PC-3 (cell line): ENCODE measurements around the gene PGAP6. TPM values are rescaled to one million over a fixed set of nuclear protein-coding genes. Genes with fewer than 3 reads are reported as not detected.
"Not testable (repeated sequence)": the region's sequence is repeated elsewhere in the genome, so short reads cannot be mapped to it uniquely, and the experiment has no call there.

Experiments used
- ATAC-seq: fragments of 200-7000 bp; cut with Tn5 transposase; 2 replicates; pipeline ENCODE4 v1.9.1; 2020; ENCODE audit warnings: mild to moderate bottlenecking, moderate library complexity
- BruUV-seq: library from RNA; stranded (reverse); fragments of 400-500 nt; replicated peaks from 2 replicates; lab custom pipeline; 2021; lab: Mats Ljungman, UMichigan
- CTCF ChIA-PET: fragments of 300-600 bp; sonication (Branson Sonifier 250); formaldehyde crosslinking; loops from one replicate; lab custom pipeline; 2022; ENCODE audit warnings: antibody characterized with exemption; lab: Charles Lee
- POLR2A ChIA-PET: fragments of 300-600 bp; sonication (Branson Sonifier 250); formaldehyde crosslinking; loops from one replicate; lab custom pipeline; 2022; ENCODE audit warnings: antibody characterized with exemption; ENCODE audit not compliant: unreplicated experiment; lab: Charles Lee
- DNase-seq: peaks from one replicate; pipeline ENCODE4 v3.0.0-alpha.2; 2015
- H2AFZ ChIP-seq: fragments of 300-600 bp; sonication (generic); 2 replicates; pipeline ENCODE4 v1.6.0; 2016; ENCODE audit warnings: antibody characterized with exemption, low read length
- H3F3A ChIP-seq: fragments of 300-600 bp; sonication (generic); one replicate; pipeline ENCODE4 v1.6.0; 2017; ENCODE audit warnings: antibody characterized with exemption, low read length, control low read depth, mild to moderate bottlenecking; ENCODE audit not compliant: unreplicated experiment
- H3K27ac ChIP-seq: fragments of 300-600 bp; sonication (generic); 2 replicates; pipeline ENCODE4 v1.5.1; 2016; ENCODE audit warnings: mild to moderate bottlenecking, low read length
- H3K27me3 ChIP-seq: fragments of 300-600 bp; sonication (generic); 2 replicates; pipeline ENCODE4 v1.6.1; 2016; ENCODE audit warnings: low read length, mixed read lengths
- H3K36me3 ChIP-seq: fragments of 300-600 bp; sonication (generic); 2 replicates; pipeline ENCODE4 v1.6.1; 2016; ENCODE audit warnings: low read depth, mixed run types, low read length, mixed read lengths
- H3K4me1 ChIP-seq: fragments of 300-600 bp; sonication (generic); 2 replicates; pipeline ENCODE4 v1.5.1; 2016; ENCODE audit warnings: low read length; ENCODE audit not compliant: insufficient read depth
- H3K4me2 ChIP-seq: fragments of 300-600 bp; sonication (generic); 2 replicates; pipeline ENCODE4 v1.6.0; 2016; ENCODE audit warnings: low read length
- H3K4me3 ChIP-seq: fragments of 300-600 bp; sonication (generic); 2 replicates; pipeline ENCODE4 v1.5.1; 2016; ENCODE audit warnings: mild to moderate bottlenecking, low read length, mixed read lengths
- H3K79me2 ChIP-seq: fragments of 300-600 bp; sonication (generic); 2 replicates; pipeline ENCODE4 v1.6.1; 2017; ENCODE audit warnings: low read length, mixed read lengths
- H3K9ac ChIP-seq: fragments of 300-600 bp; sonication (generic); 2 replicates; pipeline ENCODE4 v1.6.0; 2016; ENCODE audit warnings: mild to moderate bottlenecking, low read length
- H3K9me2 ChIP-seq: fragments of 300-600 bp; sonication (generic); replicated peaks from 2 replicates; pipeline ENCODE4 v1.6.1; 2016; ENCODE audit warnings: mixed run types, low read length, mixed read lengths
- H3K9me3 ChIP-seq: fragments of 300-600 bp; sonication (generic); 2 replicates; pipeline ENCODE4 v1.6.1; 2016; ENCODE audit warnings: low read length, mixed read lengths
- H4K20me1 ChIP-seq: fragments of 300-600 bp; sonication (generic); 2 replicates; pipeline ENCODE4 v1.6.1; 2016; ENCODE audit warnings: low read length, mixed read lengths
- CTCF ChIP-seq: fragments of 300-600 bp; sonication (generic); conservative IDR thresholded peaks from 2 replicates; pipeline ENCODE4 v1.5.1; 2017; ENCODE audit warnings: antibody characterized with exemption, low read depth, mild to moderate bottlenecking, low read length
- EZH2 ChIP-seq: fragments of 300-600 bp; sonication (generic); IDR thresholded peaks from one replicate; pipeline ENCODE4 v1.6.1; 2017; ENCODE audit warnings: antibody characterized with exemption, mild to moderate bottlenecking, low read length; ENCODE audit not compliant: unreplicated experiment
- EZH2phosphoT487 ChIP-seq: fragments of 300-600 bp; sonication (generic); IDR thresholded peaks from 2 replicates; pipeline ENCODE4 v1.6.1; 2018; ENCODE audit warnings: mild to moderate bottlenecking, antibody characterized with exemption, low read length, borderline replicate concordance
- intact Hi-C: fragments of 100-400 bp; cut with micrococcal nuclease; formaldehyde crosslinking; loops from 2 replicates; pipeline ENCODE4 v1.9.0; 2023
- total RNA-seq: library from RNA; depleted of rRNA; stranded (reverse); fragments of >200 nt; gene quantifications from 2 replicates; pipeline ENCODE4 v1.2.3, GENCODE V29; 2014

Gene PGAP6
- total RNA-seq, 1 experiment from 2014 or later = 40.8 TPM

GRCh38 chr16:333406-334094 lies 48.2 kb downstream of the PGAP6 start:
- no peak overlapping the region for H3K4me3 ChIP-seq
- intact Hi-C loops = no loop called here
- no peaks in the 10 kb centered on the region for H3K36me3 ChIP-seq
- 0 out of 2 replicates have a peak, but pooled peaks cover 2% of the 10 kb centered on the region for H3K4me1 ChIP-seq
- no peaks in the 10 kb centered on the region for H3K27me3 ChIP-seq
- CTCF ChIA-PET = no interaction called here
- no peak for DNase-seq
- POLR2A ChIA-PET = no interaction called here
- H3K79me2 ChIP-seq = peaks cover 89% of the 10 kb centered on the region
- H3K27ac ChIP-seq = no peak overlapping the region
- H3K4me2 ChIP-seq = no peak overlapping the region
- H2AFZ ChIP-seq = no peak overlapping the region
- H3K9ac ChIP-seq = no peak overlapping the region
- H3K9me3 ChIP-seq = no peaks in the 10 kb centered on the region
- no peak for ATAC-seq
- peaks cover 5% of the 10 kb centered on the region; the same call in 1 of the 2 replicates for H4K20me1 ChIP-seq
- H3F3A ChIP-seq = no peaks in the 10 kb centered on the region
- TF ChIP-seq EZH2phosphoT487 = no peak
- TF ChIP-seq EZH2 = no peak
- no peak for TF ChIP-seq CTCF
- no peaks in the 10 kb centered on the region for H3K9me2 ChIP-seq
- BruUV-seq = no TSS peak

- DNase-seq, H3K4me2 ChIP-seq, H3F3A ChIP-seq, intact Hi-C loops, H3K27me3 ChIP-seq, POLR2A ChIA-PET, H3K27ac ChIP-seq, H2AFZ ChIP-seq, CTCF ChIA-PET, H3K4me3 ChIP-seq, H3K36me3 ChIP-seq, H3K9ac ChIP-seq, H3K9me2 ChIP-seq, ATAC-seq, BruUV-seq, H3K9me3 ChIP-seq, H4K20me1 ChIP-seq: not testable (repeated sequence)
- H3K79me2 ChIP-seq = peaks cover 70% of the 10 kb centered on the region
- peaks cover 18% of the 10 kb centered on the region for H3K4me1 ChIP-seq
These were observed 50.5 kb downstream of the PGAP6 start for GRCh38 chr16:331181-331814.

- TF ChIP-seq EZH2phosphoT487 (no peak), EZH2 (no peak), CTCF (no peak)
- Histone ChIP-seq H3F3A (no peaks in the 10 kb centered on the region), H3K27me3 (no peaks in the 10 kb centered on the region), H3K36me3 (no peaks in the 10 kb centered on the region), H3K79me2 (peaks cover 66% of the 10 kb centered on the region), H3K9me2 (no peaks in the 10 kb centered on the region), H3K9ac (no peak overlapping the region), H3K4me2 (no peak overlapping the region), H3K9me3 (no peaks in the 10 kb centered on the region), H3K4me3 (no peak overlapping the region), H4K20me1 (peaks cover 3% of the 10 kb centered on the region; the same call in 1 of the 2 replicates), H2AFZ (no peak overlapping the region), H3K27ac (no peak overlapping the region), H3K4me1 (peaks cover 18% of the 10 kb centered on the region)
- no TSS peak for BruUV-seq
- ATAC-seq (no peak), DNase-seq (no peak)
- intact Hi-C loops = no loop called here
- CTCF ChIA-PET = no interaction called here
- POLR2A ChIA-PET = no interaction called here
These were observed 51.0 kb downstream of the PGAP6 start for GRCh38 chr16:330741-331140.
